Left lung (tissue), 10 donors: ENCODE results near the gene TMEM220. TPM values are rescaled to one million over a fixed set of nuclear protein-coding genes. Genes with fewer than 3 reads are reported as not detected.
A peak's percentile ranks its signal among the peaks of the same experiment; 100 is the strongest.

Experiments used
- ATAC-seq: fragments of 200-7000 bp; cut with Tn5 transposase; one replicate; pipeline ENCODE4 v1.9.1; 2020; ENCODE audit warnings: moderate library complexity
- DNase-seq, 4 donors: peaks; one replicate each; pipeline ENCODE4 v3.0.0-alpha.2; 2013 to 2020
- H3K27ac ChIP-seq, 2 donors: fragments of 200-600 bp; sonication (generic) in 1 of 2; one replicate each; pipeline versions ENCODE4 v1.5.0 to v1.8.0; 2020 to 2021
- H3K27me3 ChIP-seq, 2 donors: fragments of 200-600 bp; sonication (generic) in 1 of 2; one replicate each; pipeline versions ENCODE4 v1.5.0 to v1.8.0; 2020 to 2021
- H3K36me3 ChIP-seq, 2 donors: fragments of 200-600 bp; sonication (generic) in 1 of 2; one replicate each; pipeline versions ENCODE4 v1.5.0 to v1.8.0; 2020 to 2021
- H3K4me1 ChIP-seq, 2 donors: fragments of 200-600 bp; one replicate each; pipeline ENCODE4 v1.8.0; 2021
- H3K4me3 ChIP-seq, 2 donors: fragments of 200-600 bp; sonication (generic) in 1 of 2; one replicate each; pipeline versions ENCODE4 v1.5.0 to v1.8.0; 2020 to 2021; ENCODE audit warnings: mild to moderate bottlenecking in 1 of 2
- H3K9me3 ChIP-seq, 2 donors: fragments of 200-600 bp; sonication (generic) in 1 of 2; one replicate each; pipeline versions ENCODE4 v1.5.0 to v1.8.0; 2020 to 2021
- intact Hi-C, 2 donors: fragments of 100-400 bp; cut with DNase I; formaldehyde crosslinking; loops; one replicate each; pipeline versions ENCODE4 v1.11.2 to v1.14.2; 2022
- polyA plus RNA-seq, 6 donors: library from polyadenylated mRNA; unstranded; fragments of 120-200 nt; gene quantifications; one replicate each; pipeline ENCODE4 v1.2.1, GENCODE V29; 2013; ENCODE audit not compliant: insufficient read length in 6 of 6
- total RNA-seq, 2 donors: library from RNA; stranded (reverse); fragmentation: NEBNext Ultra II Directional; extraction: Animal tissue kit (Norgen Biotek cat#: 25700); gene quantifications; one replicate each; pipeline ENCODE4 v1.2.1, GENCODE V29; 2021
- TF ChIP-seq, protein P1 (sequence below), 2 donors: fragments of 200-600 bp; sonication (generic) in 1 of 2; IDR thresholded peaks; one replicate each; pipeline versions ENCODE4 v1.5.0 to v1.8.0; 2021; ENCODE audit warnings: antibody characterized with exemption in 2 of 2
- donor health status: DM: no; HTN: yes; CAD: no.
- donor health status: DM: no; HTN: no; CAD: no.

The TMEM220 gene
- total and polyA plus RNA-seq, 8 donors = 6.9 to 18.3 (median 11.6) TPM

DNA sequence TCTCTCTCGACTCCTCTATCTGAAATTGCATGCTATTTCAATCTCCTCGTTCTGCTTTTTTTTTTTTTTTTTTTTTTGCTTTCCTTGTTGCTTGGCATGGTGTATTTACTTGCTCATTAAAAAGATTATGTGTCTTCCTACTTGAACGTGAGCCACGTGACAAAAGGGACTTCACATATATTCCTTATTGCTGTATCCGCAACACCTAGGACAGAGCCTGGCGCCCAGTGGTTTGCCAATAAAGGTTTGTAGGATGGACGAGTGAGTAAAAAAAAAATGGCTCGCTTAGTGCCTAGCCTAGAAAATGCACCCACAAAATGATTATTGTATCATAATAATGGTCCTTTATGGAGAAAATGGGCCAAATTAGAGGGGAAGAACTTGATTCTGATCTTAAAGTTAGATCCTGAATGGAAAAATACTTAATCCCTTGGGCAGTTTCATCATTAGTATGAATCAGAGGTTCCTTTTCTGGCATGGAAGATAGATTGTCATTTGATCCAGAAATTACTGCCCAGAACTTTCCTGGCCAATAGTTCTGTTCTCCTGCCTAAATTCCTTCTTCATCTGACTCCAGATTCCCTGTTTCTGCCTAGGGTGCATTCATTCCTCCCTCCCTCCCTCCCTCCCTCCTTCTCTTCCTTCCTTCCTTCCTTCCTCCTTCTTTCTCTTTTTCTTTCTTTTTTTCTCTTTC is 13.6 kb upstream of the TMEM220 start:
- no peaks in the 10 kb centered on the region for H3K36me3 ChIP-seq
- intact Hi-C loops = no loop called here
- no peak for DNase-seq
- H3K27ac ChIP-seq = no peak overlapping the region
- H3K4me1 ChIP-seq = no peaks in the 10 kb centered on the region
- no peaks in the 10 kb centered on the region for H3K9me3 ChIP-seq
- no peaks in the 10 kb centered on the region for H3K27me3 ChIP-seq
- ATAC-seq = peak; percentile 20
- TF ChIP-seq, protein P1, sequence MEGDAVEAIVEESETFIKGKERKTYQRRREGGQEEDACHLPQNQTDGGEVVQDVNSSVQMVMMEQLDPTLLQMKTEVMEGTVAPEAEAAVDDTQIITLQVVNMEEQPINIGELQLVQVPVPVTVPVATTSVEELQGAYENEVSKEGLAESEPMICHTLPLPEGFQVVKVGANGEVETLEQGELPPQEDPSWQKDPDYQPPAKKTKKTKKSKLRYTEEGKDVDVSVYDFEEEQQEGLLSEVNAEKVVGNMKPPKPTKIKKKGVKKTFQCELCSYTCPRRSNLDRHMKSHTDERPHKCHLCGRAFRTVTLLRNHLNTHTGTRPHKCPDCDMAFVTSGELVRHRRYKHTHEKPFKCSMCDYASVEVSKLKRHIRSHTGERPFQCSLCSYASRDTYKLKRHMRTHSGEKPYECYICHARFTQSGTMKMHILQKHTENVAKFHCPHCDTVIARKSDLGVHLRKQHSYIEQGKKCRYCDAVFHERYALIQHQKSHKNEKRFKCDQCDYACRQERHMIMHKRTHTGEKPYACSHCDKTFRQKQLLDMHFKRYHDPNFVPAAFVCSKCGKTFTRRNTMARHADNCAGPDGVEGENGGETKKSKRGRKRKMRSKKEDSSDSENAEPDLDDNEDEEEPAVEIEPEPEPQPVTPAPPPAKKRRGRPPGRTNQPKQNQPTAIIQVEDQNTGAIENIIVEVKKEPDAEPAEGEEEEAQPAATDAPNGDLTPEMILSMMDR (IDR thresholded peaks at IDR 0.05) = no peak
- no peak overlapping the region for H3K4me3 ChIP-seq

DNA sequence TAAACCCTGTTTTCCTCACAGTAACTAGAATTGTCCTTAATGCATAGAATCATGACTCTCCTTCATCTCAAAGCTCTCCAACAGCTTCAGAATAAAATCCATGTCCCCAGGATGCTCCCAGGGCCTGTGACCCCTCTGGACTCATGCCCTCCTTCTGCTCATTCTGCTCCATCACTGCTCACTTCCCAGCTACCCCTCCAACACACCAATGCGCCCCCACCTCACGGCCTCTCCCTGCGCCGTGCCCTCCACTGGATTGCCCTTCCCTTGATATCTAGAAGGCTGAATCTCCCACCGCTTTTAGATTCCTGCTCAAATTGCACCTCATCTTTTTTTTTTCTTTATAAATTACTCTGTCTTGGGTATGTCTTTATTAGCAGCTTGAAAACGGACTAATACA is 12.6 kb upstream of the TMEM220 start:
- no peak for ATAC-seq
- Histone ChIP-seq H3K4me1 (no peaks in the 10 kb centered on the region), H3K27me3 (no peaks in the 10 kb centered on the region), H3K36me3 (no peaks in the 10 kb centered on the region), H3K9me3 (no peaks in the 10 kb centered on the region), H3K27ac (no peak overlapping the region), H3K4me3 (no peak overlapping the region)
- DNase-seq = no peak
- intact Hi-C loops = no loop called here
- TF ChIP-seq, protein P1 (IDR thresholded peaks at IDR 0.05) = no peak

DNA sequence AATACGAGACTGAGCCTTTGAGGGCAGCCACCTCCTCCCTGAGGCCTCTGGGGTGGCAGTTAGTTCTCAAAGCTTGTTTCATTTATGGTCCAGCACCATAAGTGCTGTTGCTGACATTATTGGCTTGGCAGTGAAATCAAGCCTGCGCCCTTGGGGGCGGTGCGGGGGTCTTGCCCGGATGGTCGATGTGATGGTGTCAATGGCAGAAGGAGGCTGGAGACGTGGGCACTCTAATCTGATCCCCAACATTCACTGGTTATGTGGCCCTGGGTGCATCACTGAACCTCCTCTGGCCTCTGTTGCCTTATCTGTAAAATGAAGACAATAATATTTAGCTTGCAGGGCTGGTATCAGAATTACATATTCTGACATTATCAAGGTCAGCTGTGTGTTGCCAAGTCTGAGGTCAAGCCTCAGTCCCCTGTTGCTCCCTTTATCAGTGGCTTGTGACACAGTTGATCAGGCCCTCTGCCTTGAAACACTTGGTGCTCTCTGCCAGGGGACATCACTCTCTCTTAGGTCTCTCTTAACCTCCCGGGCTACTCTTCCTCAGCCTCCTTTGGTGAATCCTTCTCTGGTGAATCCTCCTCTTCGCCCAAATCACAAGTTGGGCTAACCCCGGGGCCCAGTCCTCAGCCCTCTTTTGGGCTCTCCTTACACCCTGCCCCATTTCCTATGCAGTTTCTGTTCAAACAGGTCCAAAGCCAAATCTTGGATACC is 11.8 kb upstream of the TMEM220 start:
- Histone ChIP-seq H3K4me1 (no peaks in the 10 kb centered on the region), H3K27ac (no peak overlapping the region), H3K27me3 (no peaks in the 10 kb centered on the region), H3K9me3 (no peaks in the 10 kb centered on the region), H3K36me3 (no peaks in the 10 kb centered on the region), H3K4me3 (no peak overlapping the region)
- no peak for ATAC-seq
- TF ChIP-seq, protein P1 (IDR thresholded peaks at IDR 0.05) = no peak
- DNase-seq = no peak
- intact Hi-C loops = no loop called here

DNA sequence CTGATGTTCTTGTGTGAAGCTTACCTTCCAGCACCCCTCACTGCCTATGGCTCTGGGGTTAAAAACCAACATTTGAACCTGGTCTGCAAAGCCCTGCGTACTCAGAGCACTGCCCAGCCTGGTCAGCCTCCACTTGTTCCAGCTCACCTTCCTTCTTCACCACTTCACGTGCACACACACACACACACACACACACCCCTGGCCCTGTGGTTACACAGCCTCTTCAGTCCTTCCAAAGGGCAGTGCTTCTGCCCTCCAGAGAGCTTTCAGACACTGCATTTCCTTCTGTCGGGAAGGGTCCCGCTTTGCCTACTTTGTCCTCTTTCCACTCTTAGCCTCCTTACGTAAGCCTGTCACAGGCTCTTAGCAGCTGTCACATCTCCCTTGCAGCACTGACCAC is 9.6 kb upstream of the TMEM220 start:
- Histone ChIP-seq H3K27ac (no peak overlapping the region), H3K9me3 (no peaks in the 10 kb centered on the region), H3K4me1 (no peaks in the 10 kb centered on the region), H3K27me3 (no peaks in the 10 kb centered on the region), H3K4me3 (no peak overlapping the region), H3K36me3 (no peaks in the 10 kb centered on the region)
- TF ChIP-seq, protein P1 (IDR thresholded peaks at IDR 0.05) = no peak
- peak in 1 of 4 donors; percentile 41 for DNase-seq
- ATAC-seq = peak; percentile 33
- intact Hi-C loops = loop anchor here in 1 of 2 donors (5.0 kb wide), 1 partner anchor 108 kb away; no protein-coding TSS in a partner anchor

DNA sequence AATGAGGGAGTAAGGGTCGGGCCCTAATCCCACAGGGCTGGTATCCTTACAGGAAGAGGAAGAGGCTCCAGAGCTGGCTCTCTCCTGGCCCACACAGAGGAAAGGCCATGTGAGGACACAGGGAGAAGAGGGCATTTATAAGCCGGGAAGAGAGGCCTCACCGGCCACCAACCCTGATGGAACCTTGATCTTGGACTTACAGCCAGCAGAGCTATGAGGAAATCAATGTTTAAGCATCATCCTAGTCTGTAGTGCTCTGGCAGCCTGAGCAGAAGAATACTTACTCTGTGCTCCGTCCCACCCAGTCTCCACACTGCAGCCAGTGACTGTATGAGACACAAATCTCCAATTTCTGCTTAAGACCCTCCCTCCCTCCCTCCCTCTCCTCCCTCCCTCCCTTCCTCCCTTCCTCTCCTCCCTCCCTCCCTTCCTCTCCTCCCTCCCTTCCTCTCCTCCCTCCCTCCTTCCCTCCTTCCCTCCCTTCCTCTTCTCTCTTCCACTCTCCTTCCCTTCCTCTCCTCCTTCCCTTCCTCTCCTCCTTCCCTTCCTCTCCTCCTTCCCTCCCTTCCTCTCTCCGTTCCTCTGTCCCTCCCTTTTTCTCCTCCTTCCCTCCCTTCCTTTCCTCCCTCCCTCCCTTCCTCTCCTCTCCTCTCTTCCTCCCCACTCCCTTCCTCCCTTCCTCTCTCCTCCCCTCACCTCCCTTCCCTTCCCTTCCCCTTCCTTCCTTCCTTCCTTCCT is 8.9 kb upstream of the TMEM220 start:
- H3K36me3 ChIP-seq = no peaks in the 10 kb centered on the region
- H3K4me3 ChIP-seq = no peak overlapping the region
- no peaks in the 10 kb centered on the region for H3K9me3 ChIP-seq
- DNase-seq = no peak
- TF ChIP-seq, protein P1 (IDR thresholded peaks at IDR 0.05) = no peak
- no peak overlapping the region for H3K27ac ChIP-seq
- no peaks in the 10 kb centered on the region for H3K27me3 ChIP-seq
- no peaks in the 10 kb centered on the region for H3K4me1 ChIP-seq
- intact Hi-C loops = loop anchor here in 1 of 2 donors (5.0 kb wide), 1 partner anchor 109 kb away; no protein-coding TSS in a partner anchor
- peak; percentile 33 for ATAC-seq
